Ascending aorta (tissue), 2 donors: Measurements from ENCODE around the gene KBTBD3. TPM values are rescaled to one million over a fixed set of nuclear protein-coding genes. Genes with fewer than 3 reads are reported as not detected.
"Not testable (repeated sequence)": the region's sequence is repeated elsewhere in the genome, so short reads cannot be mapped to it uniquely, and the experiment has no call there.

Experiments used
- DNase-seq, 2 donors: peaks; one replicate each; pipeline ENCODE4 v3.0.0-alpha.2; 2019; ENCODE audit warnings: low spot score in 2 of 2
- H3K27ac ChIP-seq, 2 donors: fragments of 200-600 bp; sonication (generic); one replicate each; pipeline ENCODE4 v1.5.1; 2016 to 2017; ENCODE audit warnings: mild to moderate bottlenecking in 1 of 2
- H3K27me3 ChIP-seq: fragments of 200-600 bp; sonication (generic); one replicate; pipeline ENCODE4 v1.5.1; 2017
- H3K36me3 ChIP-seq, 2 donors: fragments of 200-600 bp; sonication (generic); one replicate each; pipeline ENCODE4 v1.5.1; 2016
- H3K4me1 ChIP-seq, 2 donors: fragments of 200-600 bp; sonication (generic); one replicate each; pipeline ENCODE4 v1.5.1; 2016 to 2017; ENCODE audit warnings: mild to moderate bottlenecking in 1 of 2
- H3K4me3 ChIP-seq, 2 donors: fragments of 200-600 bp; sonication (generic); one replicate each; pipeline ENCODE4 v1.5.1; 2016 to 2017; ENCODE audit warnings: mild to moderate bottlenecking in 1 of 2
- H3K9me3 ChIP-seq, 2 donors: fragments of 200-600 bp; sonication (generic); one replicate each; pipeline ENCODE4 v1.5.1; 2016
- CTCF ChIP-seq, 3 experiments: fragments of 200-600 bp in 2 of 3; fragments of 450-650 bp in 1 of 3; sonication (generic) in 2 of 3; IDR thresholded peaks; one replicate each; pipeline ENCODE4 v1.5.1; 2016 to 2019; ENCODE audit warnings: antibody characterized with exemption in 3 of 3, mild to moderate bottlenecking in 1 of 3, moderate library complexity in 1 of 3
- intact Hi-C: fragments of 100-400 bp; cut with DNase I; formaldehyde crosslinking; loops from one replicate; pipeline ENCODE4 v1.15.1; 2023
- total RNA-seq: library from RNA; depleted of rRNA; stranded (reverse); fragments of >200 nt; gene quantifications from one replicate; pipeline ENCODE4 v1.1.0, GENCODE V29; 2016

Gene KBTBD3
- total RNA-seq, 1 donor from 2014 or later, result not detected

GRCh38 chr11:106014035-106014434 is 63.1 kb downstream of the KBTBD3 start:
- H3K27me3 ChIP-seq, result no peaks in the 10 kb centered on the region
- H3K4me1 ChIP-seq, result peaks cover 0 to 3% of the 10 kb centered on the region in 2 donors

GRCh38 chr11:106012744-106013143 is 64.4 kb downstream of the KBTBD3 start:
- intact Hi-C loops, result no loop called here
- Histone ChIP-seq H3K36me3 (peaks cover 23 to 31% of the 10 kb centered on the region in 2 donors), H3K27me3 (no peaks in the 10 kb centered on the region), H3K9me3 (no peaks in the 10 kb centered on the region), H3K4me1 (peaks cover 0 to 3% of the 10 kb centered on the region in 2 donors), H3K4me3 (no peak overlapping the region), H3K27ac (no peak overlapping the region)
- no peak for TF ChIP-seq CTCF (IDR thresholded peaks at IDR 0.05)
- no peak for DNase-seq

More at GRCh38 chr11:106014035-106014434, 63.1 kb downstream of the KBTBD3 start:
- H3K36me3 ChIP-seq, result peaks cover 15 to 18% of the 10 kb centered on the region in 2 donors
- TF ChIP-seq CTCF (IDR thresholded peaks at IDR 0.05), result no peak
- H3K4me3 ChIP-seq, result no peak overlapping the region
- H3K9me3 ChIP-seq, result no peaks in the 10 kb centered on the region
- intact Hi-C loops, result no loop called here
- no peak for DNase-seq
- no peak overlapping the region for H3K27ac ChIP-seq

GRCh38 chr11:106011481-106011880 is 65.7 kb downstream of the KBTBD3 start:
- no peak for DNase-seq
- Histone ChIP-seq H3K9me3 (no peaks in the 10 kb centered on the region), H3K27ac (no peak overlapping the region), H3K4me1 (peaks cover 0 to 3% of the 10 kb centered on the region in 2 donors), H3K4me3 (no peak overlapping the region), H3K27me3 (no peaks in the 10 kb centered on the region), H3K36me3 (peaks cover 33 to 43% of the 10 kb centered on the region in 2 donors)
- no peak for TF ChIP-seq CTCF (IDR thresholded peaks at IDR 0.05)
- intact Hi-C loops, result no loop called here

GRCh38 chr11:106003094-106003493 is 74.1 kb downstream of the KBTBD3 start:
- intact Hi-C loops, H3K27me3 ChIP-seq, H3K9me3 ChIP-seq, H3K27ac ChIP-seq, DNase-seq, H3K4me1 ChIP-seq, H3K4me3 ChIP-seq: not testable (repeated sequence)
- peaks cover 32 to 49% of the 10 kb centered on the region in 2 donors for H3K36me3 ChIP-seq

- Histone ChIP-seq H3K4me3 (no peak overlapping the region), H3K4me1 (no peaks in the 10 kb centered on the region), H3K27ac (no peak overlapping the region), H3K9me3 (peaks cover 0 to 9% of the 10 kb centered on the region in 2 donors), H3K27me3 (no peaks in the 10 kb centered on the region), H3K36me3 (peaks cover 21 to 42% of the 10 kb centered on the region in 2 donors)
- no peak for DNase-seq
- TF ChIP-seq CTCF (IDR thresholded peaks at IDR 0.05), result no peak
- intact Hi-C loops, result no loop called here
These were observed 75.7 kb downstream of the KBTBD3 start for GRCh38 chr11:106001304-106002012.

Other genes with a start within 250 kb of the KBTBD3 start
- 13.6 TPM for gene MSANTD4, start 55.1 kb downstream of the KBTBD3 start, total RNA-seq
- 17.6 TPM for gene AASDHPPT, start 315 bp upstream of the KBTBD3 start, total RNA-seq